Heart right ventricle (tissue), 16 donors: ENCODE results near the gene PSEN2. TPM values are rescaled to one million over a fixed set of nuclear protein-coding genes. Genes with fewer than 3 reads are reported as not detected.
A peak's percentile ranks its signal among the peaks of the same experiment; 100 is the strongest.

Experiments
- ATAC-seq, 8 donors: fragments of 200-7000 bp; cut with Tn5 transposase; one replicate each; pipeline ENCODE4 v1.9.1; 2020; ENCODE audit warnings: mild to moderate bottlenecking in 8 of 8, moderate library complexity in 8 of 8, moderate number of reproducible peaks in 1 of 8
- DNase-seq, 2 donors: peaks; one replicate each; pipeline ENCODE4 v3.0.0-alpha.2; 2020
- H3K27ac ChIP-seq, 10 donors: fragments of 200-600 bp; sonication (generic) in 2 of 10; one replicate each; pipeline versions ENCODE4 v1.5.0 to v1.8.0; 2020 to 2022; ENCODE audit warnings: mild to moderate bottlenecking in 3 of 10
- H3K27me3 ChIP-seq, 7 donors: fragments of 200-600 bp; one replicate each; pipeline ENCODE4 v1.8.0; 2021 to 2022; ENCODE audit warnings: mild to moderate bottlenecking in 2 of 7
- H3K36me3 ChIP-seq, 9 donors: fragments of 200-600 bp; sonication (generic) in 1 of 9; one replicate each; pipeline versions ENCODE4 v1.5.0 to v1.8.0; 2020 to 2022; ENCODE audit warnings: mild to moderate bottlenecking in 2 of 9
- H3K4me1 ChIP-seq, 9 donors: fragments of 200-600 bp; sonication (generic) in 1 of 9; one replicate each; pipeline versions ENCODE4 v1.5.0 to v1.8.0; 2020 to 2022; ENCODE audit warnings: mild to moderate bottlenecking in 4 of 9
- H3K4me3 ChIP-seq, 10 donors: fragments of 200-600 bp; sonication (generic) in 2 of 10; one replicate each; pipeline versions ENCODE4 v1.5.0 to v1.8.0; 2020 to 2022; ENCODE audit warnings: mild to moderate bottlenecking in 7 of 10, moderate library complexity in 2 of 10
- H3K9me3 ChIP-seq, 11 donors: fragments of 200-600 bp in 10 of 11; sonication (generic) in 2 of 11; one replicate each; pipeline versions ENCODE4 v1.5.0 to v1.8.0; 2013 to 2022; ENCODE audit warnings: mild to moderate bottlenecking in 2 of 11, control low read depth in 1 of 11, moderate library complexity in 1 of 11
- CTCF ChIP-seq, 9 donors: fragments of 200-600 bp; sonication (generic) in 2 of 9; IDR thresholded peaks; one replicate each; pipeline versions ENCODE4 v1.5.0 to v1.8.0; 2021 to 2022; ENCODE audit warnings: antibody characterized with exemption in 9 of 9, mild to moderate bottlenecking in 5 of 9, moderate library complexity in 1 of 9
- WGBS, 2 donors: extraction: QIAGEN DNeasy Blood & Tissue Kit; methylation state at CpG; one replicate each; pipeline ENCODE4 v1.1.7; 2013; ENCODE audit warnings: inconsistent platforms in 1 of 2; 5-methylcytosine and 5-hydroxymethylcytosine counted together
- intact Hi-C, 10 donors: fragments of 100-400 bp; cut with DNase I; formaldehyde crosslinking; loops; one replicate each; pipeline versions ENCODE4 v1.11.1 to v1.14.2; 2022
- polyA plus RNA-seq, 2 donors: library from polyadenylated mRNA; stranded (reverse); fragments of 200-250 nt; gene quantifications; one replicate each; pipeline ENCODE4 v1.2.3, GENCODE V29; 2013
- total RNA-seq, 10 donors: library from RNA; stranded (reverse); fragmentation: NEBNext Ultra II Directional in 3 of 10; extraction: Animal tissue kit (Norgen Biotek cat#: 25700) in 3 of 10; gene quantifications; one replicate each; pipeline versions ENCODE4 v1.2.1 to v1.2.4, GENCODE V29; 2021 to 2023
- donor health status: Arrhythmogenic right ventricular cardiomyopathy.
- donor health status: ischemic (EF 13 %, LVEDD 7.1; RV severe dilation, severe dysfunction).
- donor health status: healthy with polysubstance abuse.
- donor health status: DM: no; HTN: yes; CAD: no.
- donor health status: DM: no; HTN: no; CAD: no.
- donor health status: ischemic (EF 25% LVEDD 6.9; RV normal size, moderate dysfunction).
- donor health status: ischemic (EF 25% LVEDD 5.7; RV mildly dilated, moderate dysfunction).
- donor health status: healthy.
- donor health status: DM: yes; HTN: yes; CAD: no.
- donor health status: Ischemic cardiomyopathy.
- donor health status: ischemic (EF 35%, LVEDD 5.7; RV mildly dilated, moderate dysfunction).
- donor health status: nonischemic (EF 11% LVEDD 7.7; RV severe dilation, severe dysfunction).
- donor health status: DM: yes; HTN: yes; CAD: no.
- donor health status: PGD.
- donor health status: ischemic (EF 29% LVEDD 5.4; RV normal size, mild dysfunction).
- donor health status: nonischemic (EF 23%, LVEDD 6.1; RV moderate dilation, normal function).

PSEN2 gene
- total and polyA plus RNA-seq, 12 donors: 12.9 to 25.8 (median 19.2) TPM

GRCh38 chr1:226891846-226892523, 21.6 kb downstream of the PSEN2 start:
- 63 to 78% methylated on average over 17 of the region's 17 CpGs for WGBS, 2 donors

GRCh38 chr1:226892524-226892875, 22.1 kb downstream of the PSEN2 start:
- intact Hi-C loops: no loop called here
- 69 to 74% methylated on average over 8 of the region's 8 CpGs for WGBS, 2 donors
- peak in 5 of 8 donors; percentile 8 to 35 (median 27) for ATAC-seq

More at GRCh38 chr1:226891846-226892523, 21.6 kb downstream of the PSEN2 start:
- Histone ChIP-seq H3K27ac (peak overlapping the region in 7 of 10 donors; percentile 8 to 68 (median 46)), H3K4me1 (peaks cover 0 to 23% (median 14%) of the 10 kb centered on the region in 9 donors), H3K27me3 (no peaks in the 10 kb centered on the region), H3K36me3 (peaks cover 0 to 97% (median 22%) of the 10 kb centered on the region in 9 donors), H3K4me3 (no peak overlapping the region), H3K9me3 (no peaks in the 10 kb centered on the region)
- no peak for TF ChIP-seq CTCF (IDR thresholded peaks at IDR 0.05)
- intact Hi-C loops: no loop called here
- ATAC-seq: peak; percentile 34 to 88 (median 71)
- DNase-seq: peak in 1 of 2 donors; percentile 51

GRCh38 chr1:226893936-226894335, 23.5 kb downstream of the PSEN2 start:
- no peak for ATAC-seq
- DNase-seq: no peak
- Histone ChIP-seq H3K36me3 (peaks cover 0 to 100% (median 22%) of the 10 kb centered on the region in 9 donors), H3K4me1 (peaks cover 0 to 19% (median 11%) of the 10 kb centered on the region in 9 donors), H3K27ac (no peak overlapping the region), H3K4me3 (no peak overlapping the region), H3K27me3 (no peaks in the 10 kb centered on the region), H3K9me3 (no peaks in the 10 kb centered on the region)
- TF ChIP-seq CTCF (IDR thresholded peaks at IDR 0.05): no peak
- whole genome bisulfite sequencing, 2 donors: 95 to 96% methylated on average over 13 of the region's 13 CpGs
- intact Hi-C loops: no loop called here

More at GRCh38 chr1:226892524-226892875, 22.1 kb downstream of the PSEN2 start:
- H3K27me3 ChIP-seq: no peaks in the 10 kb centered on the region
- DNase-seq: no peak
- peaks cover 0 to 100% (median 22%) of the 10 kb centered on the region in 9 donors for H3K36me3 ChIP-seq
- H3K27ac ChIP-seq: peak overlapping the region in 5 of 10 donors; percentile 9 to 68 (median 58)
- no peak overlapping the region for H3K4me3 ChIP-seq
- H3K4me1 ChIP-seq: peaks cover 0 to 19% (median 11%) of the 10 kb centered on the region in 9 donors
- H3K9me3 ChIP-seq: no peaks in the 10 kb centered on the region
- peak in 1 of 9 donors; percentile 22 for TF ChIP-seq CTCF (IDR thresholded peaks at IDR 0.05)

GRCh38 chr1:226894826-226895225, 24.4 kb downstream of the PSEN2 start:
- 94 to 96% methylated on average over 3 of the region's 3 CpGs for WGBS, 2 donors
- peaks cover 0 to 100% (median 27%) of the 10 kb centered on the region in 9 donors for H3K36me3 ChIP-seq
- H3K9me3 ChIP-seq: no peaks in the 10 kb centered on the region
- ATAC-seq (no peak), DNase-seq (no peak)
- intact Hi-C loops: no loop called here
- no peak overlapping the region for H3K4me3 ChIP-seq
- H3K27me3 ChIP-seq: no peaks in the 10 kb centered on the region
- H3K4me1 ChIP-seq: peaks cover 0 to 19% (median 11%) of the 10 kb centered on the region in 9 donors
- no peak overlapping the region for H3K27ac ChIP-seq
- no peak for TF ChIP-seq CTCF (IDR thresholded peaks at IDR 0.05)
